ENCODE data around the gene SLC22A17. TPM values are rescaled to one million over a fixed set of nuclear protein-coding genes. Genes with fewer than 3 reads are reported as not detected.

The SLC22A17 gene
- total RNA-seq: 13.2 and 16.7 TPM in 2 replicates

DNA sequence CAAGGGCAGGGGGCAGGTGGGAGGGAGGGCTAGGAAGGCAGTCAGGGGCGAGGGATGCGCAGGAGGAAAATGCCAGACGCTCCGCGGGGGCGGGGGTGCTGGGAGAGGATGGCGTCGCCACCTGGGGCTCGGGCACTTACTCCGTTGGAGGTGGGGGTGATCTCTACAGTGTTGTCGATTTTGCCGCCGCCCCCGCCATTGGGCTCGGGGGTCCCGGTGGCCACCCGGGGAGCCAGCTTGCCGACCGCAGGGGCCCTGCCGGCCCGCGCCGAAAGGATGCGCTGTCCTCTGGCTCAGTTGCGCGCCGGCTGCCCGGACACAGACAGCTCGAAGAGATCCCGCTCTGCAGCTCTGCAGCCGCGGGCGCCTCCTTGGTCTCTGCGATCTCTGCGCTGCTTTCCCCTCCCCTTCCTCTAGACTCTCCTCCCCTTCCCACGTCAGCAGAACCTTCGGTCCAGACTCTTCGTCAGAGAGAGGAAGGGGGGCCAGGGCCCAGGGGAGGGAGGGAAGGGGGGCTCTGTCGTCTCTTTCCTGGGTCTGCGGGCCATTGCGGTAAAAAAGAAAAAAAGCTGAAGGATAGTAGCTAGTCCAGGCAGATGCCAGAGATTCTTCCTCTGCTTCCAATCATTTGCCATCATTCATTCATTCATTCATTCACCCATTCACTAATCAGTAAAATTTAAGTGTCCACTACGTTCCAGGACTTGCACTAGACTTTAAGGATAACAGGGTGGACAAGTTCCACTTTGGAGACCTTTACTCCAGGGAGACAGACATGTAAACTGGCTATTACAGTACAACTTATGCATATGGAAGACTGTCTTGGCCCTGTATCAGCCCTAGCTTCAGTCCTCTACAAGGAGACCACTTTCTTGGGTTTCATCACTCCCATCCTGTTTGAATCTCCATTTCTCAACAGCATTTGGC lies at the start of gene SLC22A17:
TSS of gene SLC22A17 (minus strand) at position 382 of the 927 bp plus-strand sequence.

DNA sequence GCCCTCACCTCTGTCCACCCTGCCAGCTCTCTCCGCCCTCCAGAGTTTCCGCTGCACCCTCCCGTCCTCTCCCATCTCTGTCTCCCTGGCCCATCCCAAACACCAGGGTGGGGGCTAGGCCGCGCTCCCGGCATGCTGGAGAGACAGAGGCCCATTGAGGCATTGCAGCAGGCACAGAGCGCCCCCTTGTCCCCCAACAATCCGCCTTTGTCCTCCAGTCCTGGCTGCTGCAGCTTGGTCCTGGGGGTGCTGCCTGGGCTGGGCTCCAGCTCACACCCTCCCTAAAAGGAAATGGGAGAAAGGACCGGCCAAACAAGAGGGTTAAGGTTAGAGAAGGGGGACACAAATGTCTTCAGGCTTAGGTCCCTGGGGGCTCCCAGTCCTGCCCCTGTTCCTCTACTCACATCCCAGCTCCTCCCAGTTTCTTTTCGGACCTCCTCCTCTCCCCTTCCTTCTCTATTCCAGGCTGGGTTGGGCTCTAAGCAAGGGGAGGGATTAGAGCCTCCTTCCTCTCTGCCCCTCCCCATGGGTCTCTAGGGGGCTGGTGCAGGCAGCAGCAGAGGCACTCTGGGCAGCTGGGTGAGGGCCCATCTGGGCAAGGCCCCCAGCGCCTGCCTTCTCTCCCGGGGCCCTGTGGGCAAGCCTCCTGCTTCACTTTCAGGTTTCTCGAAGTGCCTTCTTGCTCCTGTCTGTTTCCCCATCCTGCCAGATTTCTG lies 24.0 kb upstream of the SLC22A17 start, which contains the start of gene CMTM5:
TSS of gene CMTM5 (plus strand) at position 565 of the 716 bp plus-strand sequence. CDS start 206 bp downstream, outside the sequence.

DNA sequence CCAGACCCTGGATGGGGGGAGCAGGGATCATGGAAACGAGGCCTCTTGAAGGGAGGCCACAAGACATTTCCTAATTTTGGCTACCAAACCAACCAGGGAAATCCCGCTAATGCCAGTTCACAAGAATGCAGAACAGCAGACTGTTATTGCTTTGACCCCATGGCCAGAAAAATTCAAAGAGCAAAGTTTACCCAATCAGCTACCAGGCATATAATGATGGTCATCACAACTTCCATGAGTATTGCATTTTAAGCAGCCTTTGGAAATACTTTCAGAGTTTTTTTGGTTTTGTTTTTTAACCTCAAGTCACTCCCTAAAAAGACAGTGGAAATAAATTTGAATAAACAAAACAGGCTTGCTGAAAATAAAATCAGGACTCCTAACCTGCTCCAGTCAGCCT lies 19.8 kb upstream of the SLC22A17 start, which contains the start of gene IL25:
TSS of gene IL25 (plus strand) at position 301 of the 400 bp plus-strand sequence.

GRCh38 chr14:23365036-23365731 lies 12.5 kb upstream of the SLC22A17 start, which contains the start of gene EFS:
Gene EFS, minus strand, starts transcription at chr14:23365172. Its CDS starts 147 bp downstream, at chr14:23365025.

GRCh38 chr14:23320584-23321571 lies 31.8 kb downstream of the SLC22A17 start, which contains the start of gene PABPN1:
Gene PABPN1, plus strand, starts transcription at chr14:23321457. Its CDS starts 13 bp downstream, at chr14:23321470.

DNA sequence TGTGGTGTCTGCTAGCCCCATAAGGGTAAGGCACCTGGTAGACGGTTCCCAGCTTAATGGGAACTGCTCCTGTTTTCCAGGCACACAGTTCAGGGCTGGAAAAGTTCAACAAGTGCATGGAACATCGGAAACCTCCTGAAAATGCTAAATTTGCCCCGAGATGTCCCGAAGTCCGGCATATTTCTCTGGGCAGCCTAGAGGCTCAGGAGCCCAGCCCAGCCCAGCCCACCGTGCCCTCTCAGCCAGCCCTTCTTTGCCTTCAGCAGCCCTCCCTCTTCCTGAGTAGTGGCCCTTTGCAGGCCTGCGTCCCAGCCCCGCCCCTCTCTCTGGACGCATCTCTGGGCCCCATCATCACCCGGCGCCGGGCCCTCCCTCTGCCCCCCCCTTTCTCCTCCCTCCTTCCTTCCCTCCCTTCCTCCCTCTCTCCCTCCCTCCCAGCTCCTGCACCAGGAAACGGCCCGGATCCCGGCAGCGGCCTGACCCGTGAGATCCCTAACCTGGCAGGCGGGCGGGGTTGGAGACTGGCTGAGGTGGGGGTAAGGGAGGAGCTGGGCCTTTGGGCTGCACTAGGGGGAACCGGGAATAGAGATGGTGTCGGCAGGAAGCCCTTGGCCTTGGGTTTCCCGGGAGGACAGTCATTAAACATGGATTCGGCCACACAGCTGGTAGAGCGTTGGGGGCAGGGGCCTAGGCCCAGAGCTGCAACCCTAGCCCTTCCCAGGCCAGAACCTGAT lies 46.1 kb downstream of the SLC22A17 start, which contains the start of gene BCL2L2:
TSS of gene BCL2L2 (plus strand) at position 422 of the 734 bp plus-strand sequence. CDS start 935 bp downstream, outside the sequence.

DNA sequence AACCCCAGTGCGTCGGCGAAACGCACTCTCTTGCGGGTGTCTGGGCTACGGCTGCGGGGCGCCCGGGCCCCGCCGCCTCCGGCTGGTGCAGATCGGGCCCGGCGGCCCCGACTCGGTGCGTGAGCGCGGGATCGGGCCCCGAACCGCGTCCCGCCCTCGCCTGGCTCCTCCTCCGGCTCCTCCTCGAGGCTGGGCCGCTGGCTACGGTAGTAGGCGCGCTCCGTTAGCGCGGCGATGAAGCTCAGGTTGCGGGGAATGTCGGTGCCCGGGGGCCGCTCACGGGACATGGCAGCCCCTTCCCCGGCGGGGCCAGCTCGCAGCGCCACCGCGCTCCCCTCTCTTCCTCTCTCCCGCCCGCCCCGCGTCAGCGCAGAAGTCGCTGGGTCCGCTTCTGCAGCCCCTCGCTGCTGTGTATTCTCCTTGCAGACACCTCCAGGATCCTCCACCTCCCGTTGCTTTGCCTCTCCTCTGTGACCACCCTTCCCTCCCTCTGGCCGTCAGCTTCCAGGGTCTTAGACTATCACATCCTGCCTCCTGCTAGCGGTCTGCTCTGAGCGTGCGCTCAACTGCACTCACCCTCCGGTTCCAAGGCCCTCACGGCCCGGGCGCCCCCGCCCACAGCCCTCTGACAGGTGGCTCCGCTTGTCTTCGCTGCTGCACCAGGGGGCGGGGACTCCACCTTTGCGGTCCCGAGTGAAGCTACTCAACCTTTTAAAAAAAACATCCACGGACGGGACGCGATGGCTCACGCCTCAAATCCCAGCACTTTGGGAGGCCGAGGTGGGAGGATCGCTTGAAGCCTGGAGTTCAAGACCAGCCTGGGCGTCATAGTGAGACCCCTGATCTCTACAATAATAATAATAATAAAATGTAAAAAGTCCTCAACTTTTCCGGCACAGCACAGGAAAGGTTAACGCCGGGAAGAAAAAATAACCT lies 50.1 kb downstream of the SLC22A17 start, which contains the start of gene PPP1R3E:
TSS of gene PPP1R3E (minus strand) at position 570 of the 936 bp plus-strand sequence. CDS start at position 287, 283 bp downstream.

Other genes with a start within 250 kb of the SLC22A17 start
- 1.3 and 4.6 TPM in 2 replicates for gene CIROP, start 247.9 kb downstream of the SLC22A17 start, total RNA-seq
- 0.16 TPM in 1 of 2 replicates, not detected in the other for gene CEBPE, start 233.6 kb downstream of the SLC22A17 start, total RNA-seq
- gene SLC7A8, start 169.2 kb downstream of the SLC22A17 start, total RNA-seq: 15.8 and 25.9 TPM in 2 replicates
- gene RNF212B, start 115.0 kb downstream of the SLC22A17 start, total RNA-seq: not detected in 2 replicates
- 3.3 and 4.8 TPM in 2 replicates for gene HOMEZ, start 66.8 kb downstream of the SLC22A17 start, total RNA-seq
- gene PPP1R3E, start 50.0 kb downstream of the SLC22A17 start, total RNA-seq: 2.4 and 2.5 TPM in 2 replicates
- 15.8 and 19.9 TPM in 2 replicates for gene BCL2L2, start 46.1 kb downstream of the SLC22A17 start, total RNA-seq
- gene PABPN1, start 31.4 kb downstream of the SLC22A17 start, total RNA-seq: 85.4 and 91.9 TPM in 2 replicates
- 0.47 and 8.3 TPM in 2 replicates for gene EFS, start 12.3 kb upstream of the SLC22A17 start, total RNA-seq
- gene IL25, start 19.9 kb upstream of the SLC22A17 start, total RNA-seq: not detected in 2 replicates
- gene CMTM5, start 24.2 kb upstream of the SLC22A17 start, total RNA-seq: 0.94 TPM in 1 of 2 replicates, not detected in the other
- not detected in 2 replicates for gene MYH6, start 55.4 kb upstream of the SLC22A17 start, total RNA-seq
- gene MYH7, start 82.8 kb upstream of the SLC22A17 start, total RNA-seq: not detected in 2 replicates
- 45.7 and 60.6 TPM in 2 replicates for gene NGDN, start 116.8 kb upstream of the SLC22A17 start, total RNA-seq
- 0.09 and 0.32 TPM in 2 replicates for gene ZFHX2, start 198.9 kb upstream of the SLC22A17 start, total RNA-seq
- gene THTPA, start 203.4 kb upstream of the SLC22A17 start, total RNA-seq: 14.8 and 25.4 TPM in 2 replicates
- gene AP1G2, start 214.9 kb upstream of the SLC22A17 start, total RNA-seq: 10.1 and 15.0 TPM in 2 replicates
- under 0.01 TPM in 1 of 2 replicates, not detected in the other for gene JPH4, start 225.9 kb upstream of the SLC22A17 start, total RNA-seq